B cell (primary cell): Measurements from ENCODE around the gene GOLGA6L2. TPM values are rescaled to one million over a fixed set of nuclear protein-coding genes. Genes with fewer than 3 reads are reported as not detected.

ENCODE experiments used
- ATAC-seq: fragments of 200-7000 bp; cut with Tn5 transposase; one replicate; pipeline ENCODE4 v1.10.0; 2021; ENCODE audit warnings: low read depth, mild to moderate bottlenecking, moderate number of reproducible peaks, moderate library complexity
- CTCF ChIA-PET: fragments of 350-600 bp; sonication (Branson Sonifier 250); formaldehyde crosslinking; loops from one replicate; lab custom pipeline; 2021; ENCODE audit warnings: antibody characterized with exemption, inconsistent platforms; lab: Charles Lee
- POLR2A ChIA-PET: fragments of 350-600 bp; sonication (Branson Sonifier 250); formaldehyde crosslinking; loops from one replicate; lab custom pipeline; 2021; ENCODE audit warnings: antibody characterized with exemption; lab: Charles Lee
- DNase-seq: peaks from one replicate; pipeline ENCODE4 v3.0.0; 2013
- H2AFZ ChIP-seq: 2 replicates; pipeline ENCODE4 v1.6.1; 2012; ENCODE audit warnings: mild to moderate bottlenecking, low read depth, low read length; ENCODE audit not compliant: insufficient read depth, poor library complexity, severe bottlenecking
- H3K27ac ChIP-seq, 2 donors: 1 replicate in 1 of 2; 2 replicates in 1 of 2; pipeline ENCODE4 v1.5.1; 2012 to 2013; ENCODE audit warnings: low read length in 2 of 2, mild to moderate bottlenecking in 2 of 2, moderate library complexity in 1 of 2
- H3K27me3 ChIP-seq, 4 experiments: fragments of 200-600 bp in 1 of 4; sonication (generic) in 1 of 4; replicated peaks in 1 of 4; 1 replicate in 2 of 4; 2 replicates in 2 of 4; pipeline versions ENCODE4 v1.6.1 to v1.7.0; 2013 to 2016; ENCODE audit warnings: low read length in 3 of 4, mild to moderate bottlenecking in 2 of 4, mixed read lengths in 1 of 4, moderate library complexity in 1 of 4; ENCODE audit not compliant: insufficient read depth in 4 of 4, control insufficient read depth in 3 of 4; ENCODE audit errors: control extremely low read depth in 1 of 4
- H3K36me3 ChIP-seq, 2 experiments: replicated peaks in 1 of 2; 1 replicate in 1 of 2; 2 replicates in 1 of 2; pipeline versions ENCODE4 v1.6.1 to v1.7.1; 2013; ENCODE audit warnings: low read length in 1 of 2; ENCODE audit not compliant: insufficient read depth in 2 of 2, control insufficient read depth in 1 of 2; ENCODE audit errors: control extremely low read depth in 1 of 2, extremely low read depth in 1 of 2
- H3K4me1 ChIP-seq, 2 donors: fragments of 200-600 bp in 1 of 2; sonication (generic) in 1 of 2; 1 replicate in 1 of 2; 2 replicates in 1 of 2; pipeline versions ENCODE4 v1.5.1 to v1.6.1; 2013 to 2017; ENCODE audit warnings: low read length in 2 of 2; ENCODE audit not compliant: control insufficient read depth in 2 of 2, insufficient read depth in 2 of 2
- H3K4me2 ChIP-seq: replicated peaks from 2 replicates; pipeline ENCODE3; 2012; ENCODE audit warnings: mild to moderate bottlenecking, low read depth, low read length; ENCODE audit not compliant: poor library complexity, severe bottlenecking
- H3K4me3 ChIP-seq, 5 experiments: fragments of 200-600 bp in 1 of 5; sonication (generic) in 1 of 5; 1 replicate in 3 of 5; 2 replicates in 2 of 5; pipeline versions ENCODE4 v1.5.1 to v1.7.0; 2011 to 2016; ENCODE audit warnings: low read length in 4 of 5, mild to moderate bottlenecking in 4 of 5, low read depth in 2 of 5, control low read depth in 1 of 5, moderate library complexity in 1 of 5; ENCODE audit not compliant: insufficient read depth in 1 of 5; ENCODE audit errors: control extremely low read depth in 1 of 5, extremely low read depth in 1 of 5
- H3K79me2 ChIP-seq: fragments of 200-600 bp; sonication (generic); one replicate; pipeline ENCODE4 v1.6.0; 2016; ENCODE audit warnings: low read length; ENCODE audit not compliant: control insufficient read depth, insufficient read depth
- H3K9ac ChIP-seq: fragments of 200-600 bp; sonication (generic); 2 replicates; pipeline ENCODE4 v1.6.1; 2017; ENCODE audit warnings: mild to moderate bottlenecking, low read length, moderate library complexity
- H3K9me3 ChIP-seq, 3 donors: one replicate each; pipeline versions ENCODE4 v1.6.1 to v1.7.1; 2013; ENCODE audit warnings: low read length in 2 of 3; ENCODE audit not compliant: control insufficient read depth in 2 of 3, insufficient read depth in 1 of 3; ENCODE audit errors: control extremely low read depth in 1 of 3
- H4K20me1 ChIP-seq: 2 replicates; pipeline ENCODE4 v1.6.0; 2012; ENCODE audit warnings: mild to moderate bottlenecking, low read length; ENCODE audit not compliant: insufficient read depth, control insufficient read depth, poor library complexity, severe bottlenecking
- H3K27ac Mint-ChIP-seq: one replicate; pipeline ENCODE4 v1.8.0; 2021; ENCODE audit warnings: mixed read lengths
- H3K27me3 Mint-ChIP-seq: one replicate; pipeline ENCODE4 v1.8.0; 2021; ENCODE audit warnings: mixed read lengths
- H3K4me1 Mint-ChIP-seq: one replicate; pipeline ENCODE4 v1.8.0; 2021; ENCODE audit warnings: mixed read lengths
- H3K4me3 Mint-ChIP-seq: one replicate; pipeline ENCODE4 v1.8.0; 2021; ENCODE audit warnings: mixed read lengths
- H3K9me3 Mint-ChIP-seq: one replicate; pipeline ENCODE4 v1.8.0; 2022; ENCODE audit warnings: mixed read lengths; ENCODE audit not compliant: insufficient read depth
- CTCF ChIP-seq: fragments of 200-600 bp; IDR thresholded peaks from one replicate; pipeline ENCODE4 v1.8.0; 2022; ENCODE audit warnings: antibody characterized with exemption, mild to moderate bottlenecking
- EZH2 ChIP-seq: IDR thresholded peaks from 2 replicates; pipeline ENCODE4 v1.6.1; 2012; ENCODE audit warnings: borderline replicate concordance, low read depth, mild to moderate bottlenecking, moderate library complexity, low read length; ENCODE audit not compliant: insufficient read depth, poor library complexity, severe bottlenecking
- WGBS: methylation state at CpG from one replicate; pipeline ENCODE4 v1.1.5; 2013; ENCODE audit warnings: missing lambda C conversion rate; ENCODE audit not compliant: insufficient coverage; 5-methylcytosine and 5-hydroxymethylcytosine counted together
- intact Hi-C: fragments of 100-400 bp; cut with micrococcal nuclease; formaldehyde crosslinking; loops from one replicate; pipeline ENCODE4 v1.10.0; 2022
- polyA minus RNA-seq: library from RNA; depleted of rRNA, polyadenylated mRNA; stranded (reverse); fragments of >200 nt; gene quantifications from 2 replicates; pipeline ENCODE4 v1.2.3, GENCODE V29; 2012
- polyA plus RNA-seq: library from polyadenylated mRNA; depleted of rRNA; stranded (reverse); fragments of >200 nt; gene quantifications from 2 replicates; pipeline ENCODE4 v1.2.3, GENCODE V29; 2012
- total RNA-seq, 2 donors: library from RNA; stranded (reverse); fragments of 120-200 nt in 1 of 2; gene quantifications; 1 replicate in 1 of 2; 2 replicates in 1 of 2; pipeline versions ENCODE4 v1.2.3 to v1.2.4, GENCODE V29; 2013 to 2022

The GOLGA6L2 gene
- total RNA-seq: not detected in 2 replicates
- not detected for total RNA-seq (2013)
- not detected in 2 replicates for polyA plus RNA-seq
- not detected in 2 replicates for polyA minus RNA-seq

GRCh38 chr15:23447107-23447500 is at the start of gene GOLGA6L2:
TSS of gene GOLGA6L2 (minus strand) at chr15:23447243. CDS start at chr15:23447181, 62 bp downstream.
- Mint-ChIP-seq H3K27ac (no peak within 1 kb of the TSS), H3K27me3 (no peaks in the 10 kb centered on the region), H3K4me3 (no peak within 1 kb of the TSS), H3K4me1 (no peaks in the 10 kb centered on the region), H3K9me3 (no peaks in the 10 kb centered on the region)
- intact Hi-C loops: no loop called here
- ATAC-seq: no peak
- Histone ChIP-seq H4K20me1 (no peaks in the 10 kb centered on the region), H3K4me2 (no peak within 1 kb of the TSS), H3K9me3 (peaks cover 0 to 9% (median 0%) of the 10 kb centered on the region in 3 donors), H3K79me2 (no peaks in the 10 kb centered on the region), H2AFZ (no peak within 1 kb of the TSS), H3K4me1 (no peaks in the 10 kb centered on the region), H3K27ac (no peak within 1 kb of the TSS), H3K27me3 (no peaks in the 10 kb centered on the region), H3K9ac (no peak within 1 kb of the TSS), H3K36me3 (no peaks in the 10 kb centered on the region), H3K4me3 (no peak within 1 kb of the TSS)
- WGBS: 83% methylated on average over 7 of the region's 10 CpGs
- ChIA-PET POLR2A (no interaction called here), CTCF (no interaction called here)
- DNase-seq: no peak
- no peak for TF ChIP-seq EZH2
- TF ChIP-seq CTCF: no peak

- no peak overlapping the region for H3K4me3 Mint-ChIP-seq
- ChIA-PET POLR2A (no interaction called here), CTCF (interaction anchor here (1.2 kb wide), 1 partner anchor 13 kb away, joined by 3 read pairs; no protein-coding TSS in a partner anchor)
- no peak overlapping the region for H2AFZ ChIP-seq
- no peaks in the 10 kb centered on the region for H3K4me1 ChIP-seq
- H3K4me1 Mint-ChIP-seq: no peaks in the 10 kb centered on the region
- H3K36me3 ChIP-seq: no peaks in the 10 kb centered on the region
- no peaks in the 10 kb centered on the region for H3K27me3 ChIP-seq
- WGBS: 90% methylated on average over 2 of the region's 2 CpGs
- no peaks in the 10 kb centered on the region for H3K9me3 ChIP-seq
- H4K20me1 ChIP-seq: no peaks in the 10 kb centered on the region
- intact Hi-C loops: no loop called here
- DNase-seq (no peak), ATAC-seq (no peak)
- H3K27ac Mint-ChIP-seq: no peak overlapping the region
- H3K4me2 ChIP-seq: no peak overlapping the region
- no peak overlapping the region for H3K27ac ChIP-seq
- TF ChIP-seq EZH2 (no peak), CTCF (no peak)
- H3K4me3 ChIP-seq: no peak overlapping the region
- H3K27me3 Mint-ChIP-seq: peaks cover 9% of the 10 kb centered on the region
- H3K9me3 Mint-ChIP-seq: peaks cover 2% of the 10 kb centered on the region
- no peak overlapping the region for H3K9ac ChIP-seq
- no peaks in the 10 kb centered on the region for H3K79me2 ChIP-seq
Measured at GRCh38 chr15:23484870-23485269, 37.8 kb upstream of the GOLGA6L2 start.
